Ishikawa (cell line): ENCODE measurements around the gene CD22.

Experiments
- CEBPB ChIP-seq: IDR thresholded peaks from 2 replicates; pipeline ENCODE4 v1.6.1; 2012
- EGR1 ChIP-seq: IDR thresholded peaks from 2 replicates; pipeline ENCODE4 v1.6.1; 2012
- EP300 ChIP-seq: IDR thresholded peaks from 2 replicates; pipeline ENCODE4 v1.6.1; 2012; ENCODE audit warnings: borderline replicate concordance
- FOXM1 ChIP-seq: IDR thresholded peaks from 2 replicates; pipeline ENCODE4 v1.6.1; 2012; ENCODE audit warnings: low read depth, borderline replicate concordance
- MAX ChIP-seq: IDR thresholded peaks from 2 replicates; pipeline ENCODE4 v1.6.1; 2012
- RAD21 ChIP-seq: IDR thresholded peaks from 2 replicates; pipeline ENCODE4 v1.6.1; 2012; ENCODE audit warnings: low read depth
- REST ChIP-seq: IDR thresholded peaks from 2 replicates; pipeline ENCODE4 v1.6.1; 2012; ENCODE audit warnings: low read depth, mild to moderate bottlenecking
- TAF1 ChIP-seq: IDR thresholded peaks from 2 replicates; pipeline ENCODE4 v1.6.1; 2012; ENCODE audit warnings: low read depth, mild to moderate bottlenecking
- TCF12 ChIP-seq: IDR thresholded peaks from 2 replicates; pipeline ENCODE4 v1.6.1; 2012; ENCODE audit warnings: low read depth
- TEAD4 ChIP-seq: IDR thresholded peaks from 2 replicates; pipeline ENCODE4 v1.6.1; 2012
- USF1 ChIP-seq: IDR thresholded peaks from 2 replicates; pipeline ENCODE4 v1.6.1; 2012
- YY1 ChIP-seq: IDR thresholded peaks from 2 replicates; pipeline ENCODE4 v1.6.1; 2012; ENCODE audit warnings: low read depth
- ZBTB7A ChIP-seq: IDR thresholded peaks from 2 replicates; pipeline ENCODE4 v1.6.1; 2012; ENCODE audit warnings: low read depth

- no peak for TF ChIP-seq TAF1
- peak; percentile 35; the same call in 1 of the 2 replicates for TF ChIP-seq USF1
- TF ChIP-seq EP300, result no peak
- no peak for TF ChIP-seq FOXM1
- no peak for TF ChIP-seq YY1
- TF ChIP-seq RAD21, result no peak
- peak; percentile 55 for TF ChIP-seq MAX
- no peak for TF ChIP-seq REST
- TF ChIP-seq TEAD4, result no peak
- TF ChIP-seq CEBPB, result no peak
- TF ChIP-seq ZBTB7A, result no peak
- no peak for TF ChIP-seq EGR1
- no peak for TF ChIP-seq TCF12
Measured at GRCh38 chr19:35318679-35319448, 10.1 kb upstream of the CD22 start.
